Measurements from ENCODE around the gene AGO4. TPM values are rescaled to one million over a fixed set of nuclear protein-coding genes. Genes with fewer than 3 reads are reported as not detected.

Gene AGO4
- total RNA-seq, 1 experiment from 2014 or later, result 7.1 TPM

GRCh38 chr1:35894656-35895055, 86.8 kb downstream of the AGO4 start:
- DNase-seq (ENCODE audit: low read depth), result no peak

- no peak for DNase-seq (ENCODE audit: low read depth)
These were observed 92.1 kb downstream of the AGO4 start for GRCh38 chr1:35899941-35900340.

GRCh38 chr1:35901235-35901634, 93.4 kb downstream of the AGO4 start:
- DNase-seq (ENCODE audit: low read depth), result no peak

- DNase-seq (ENCODE audit: low read depth), result no peak
These were observed 94.9 kb downstream of the AGO4 start for GRCh38 chr1:35902671-35903070.

Other genes with a start within 250 kb of the AGO4 start
- gene TFAP2E, start 234.7 kb upstream of the AGO4 start, total RNA-seq (2014; rRNA removed; shearing (Covaris generic)), result not detected in 2 replicates
- gene PSMB2, start 166.5 kb upstream of the AGO4 start, total RNA-seq (2014; rRNA removed; shearing (Covaris generic)), result 63.2 and 72.0 TPM in 2 replicates
- 19.7 and 28.9 TPM in 2 replicates for gene C1orf216, start 89.1 kb upstream of the AGO4 start, total RNA-seq (2014; rRNA removed; shearing (Covaris generic))
- gene CLSPN, start 38.0 kb upstream of the AGO4 start, total RNA-seq (2014; rRNA removed; shearing (Covaris generic)), result 10.9 and 33.4 TPM in 2 replicates
- gene AGO1, start 75.2 kb downstream of the AGO4 start, total RNA-seq (2014; rRNA removed; shearing (Covaris generic)), result 7.1 and 12.0 TPM in 2 replicates
- gene AGO3, start 123.1 kb downstream of the AGO4 start, total RNA-seq (2014; rRNA removed; shearing (Covaris generic)), result 8.1 and 19.3 TPM in 2 replicates

All from M059J (cell line).